Measurements from ENCODE around the gene KIAA0232.

The KIAA0232 gene

DNA sequence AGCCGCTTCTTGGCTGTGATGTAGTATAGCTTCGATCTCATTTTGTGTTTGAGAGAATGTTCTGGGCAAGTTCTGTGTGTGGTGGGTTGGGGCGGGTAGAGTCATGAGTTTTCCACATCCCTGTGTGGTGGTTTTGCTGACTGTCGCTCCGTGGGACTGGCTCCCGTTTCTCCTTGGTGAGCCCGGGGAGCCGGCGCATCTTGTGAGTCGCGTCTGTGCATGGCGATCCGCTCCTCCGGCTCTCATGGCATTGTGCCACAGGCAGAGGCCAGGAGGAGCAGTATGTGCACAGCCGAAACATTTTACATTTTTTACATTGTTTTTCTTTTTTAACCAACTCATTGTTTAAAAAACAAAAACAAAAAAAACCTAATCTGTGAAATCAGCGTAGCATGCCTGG is 99.4 kb downstream of the KIAA0232 start:
- no peaks in the 10 kb centered on the region for H3K9me3 ChIP-seq
- H3K4me1 ChIP-seq: peaks cover 0 to 16% (median 15%) of the 10 kb centered on the region in 4 donors
- no peaks in the 10 kb centered on the region for H3K27me3 ChIP-seq
- H3K27ac ChIP-seq: no peak overlapping the region
- intact Hi-C loops (cut with DNase I; ENCODE audit: low total_unique reads): no loop called here
- H3K4me3 ChIP-seq: no peak overlapping the region
- TF ChIP-seq, protein P1, sequence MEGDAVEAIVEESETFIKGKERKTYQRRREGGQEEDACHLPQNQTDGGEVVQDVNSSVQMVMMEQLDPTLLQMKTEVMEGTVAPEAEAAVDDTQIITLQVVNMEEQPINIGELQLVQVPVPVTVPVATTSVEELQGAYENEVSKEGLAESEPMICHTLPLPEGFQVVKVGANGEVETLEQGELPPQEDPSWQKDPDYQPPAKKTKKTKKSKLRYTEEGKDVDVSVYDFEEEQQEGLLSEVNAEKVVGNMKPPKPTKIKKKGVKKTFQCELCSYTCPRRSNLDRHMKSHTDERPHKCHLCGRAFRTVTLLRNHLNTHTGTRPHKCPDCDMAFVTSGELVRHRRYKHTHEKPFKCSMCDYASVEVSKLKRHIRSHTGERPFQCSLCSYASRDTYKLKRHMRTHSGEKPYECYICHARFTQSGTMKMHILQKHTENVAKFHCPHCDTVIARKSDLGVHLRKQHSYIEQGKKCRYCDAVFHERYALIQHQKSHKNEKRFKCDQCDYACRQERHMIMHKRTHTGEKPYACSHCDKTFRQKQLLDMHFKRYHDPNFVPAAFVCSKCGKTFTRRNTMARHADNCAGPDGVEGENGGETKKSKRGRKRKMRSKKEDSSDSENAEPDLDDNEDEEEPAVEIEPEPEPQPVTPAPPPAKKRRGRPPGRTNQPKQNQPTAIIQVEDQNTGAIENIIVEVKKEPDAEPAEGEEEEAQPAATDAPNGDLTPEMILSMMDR (IDR thresholded peaks at IDR 0.05): no peak
- DNase-seq: no peak
- peaks cover 51 to 65% (median 62%) of the 10 kb centered on the region in 3 donors for H3K36me3 ChIP-seq

- Histone ChIP-seq H3K27ac (no peak overlapping the region), H3K9me3 (no peaks in the 10 kb centered on the region), H3K36me3 (peaks cover 27 to 40% (median 37%) of the 10 kb centered on the region in 3 donors), H3K4me3 (no peak overlapping the region), H3K27me3 (no peaks in the 10 kb centered on the region), H3K4me1 (peaks cover 0 to 23% (median 16%) of the 10 kb centered on the region in 4 donors)
- no peak for DNase-seq
- intact Hi-C loops (cut with DNase I; ENCODE audit: low total_unique reads): no loop called here
- TF ChIP-seq, protein P1 (IDR thresholded peaks at IDR 0.05): no peak
These were observed 101.9 kb downstream of the KIAA0232 start for GRCh38 chr4:6884341-6884870.

GRCh38 chr4:6885953-6886557 is 103.5 kb downstream of the KIAA0232 start:
- no peak overlapping the region for H3K4me3 ChIP-seq
- H3K27ac ChIP-seq: peak overlapping the region; percentile 64 to 69
- intact Hi-C loops (cut with DNase I; ENCODE audit: low total_unique reads): no loop called here
- DNase-seq: peak; percentile 67 to 81
- TF ChIP-seq, protein P1 (IDR thresholded peaks at IDR 0.05): peak in 1 of 2 experiments; percentile 15
- H3K4me1 ChIP-seq: peaks cover 0 to 23% (median 16%) of the 10 kb centered on the region in 4 donors
- H3K36me3 ChIP-seq: peaks cover 18 to 27% (median 26%) of the 10 kb centered on the region in 3 donors
- H3K9me3 ChIP-seq: no peaks in the 10 kb centered on the region
- no peaks in the 10 kb centered on the region for H3K27me3 ChIP-seq

GRCh38 chr4:6886886-6887285 is 104.4 kb downstream of the KIAA0232 start:
- Histone ChIP-seq H3K9me3 (no peaks in the 10 kb centered on the region), H3K27me3 (no peaks in the 10 kb centered on the region), H3K4me1 (peaks cover 0 to 23% (median 16%) of the 10 kb centered on the region in 4 donors), H3K4me3 (no peak overlapping the region), H3K36me3 (peaks cover 10 to 19% (median 17%) of the 10 kb centered on the region in 3 donors), H3K27ac (peak overlapping the region; percentile 64 to 69)
- TF ChIP-seq, protein P1 (IDR thresholded peaks at IDR 0.05): no peak
- DNase-seq: no peak
- intact Hi-C loops (cut with DNase I; ENCODE audit: low total_unique reads): no loop called here

DNA sequence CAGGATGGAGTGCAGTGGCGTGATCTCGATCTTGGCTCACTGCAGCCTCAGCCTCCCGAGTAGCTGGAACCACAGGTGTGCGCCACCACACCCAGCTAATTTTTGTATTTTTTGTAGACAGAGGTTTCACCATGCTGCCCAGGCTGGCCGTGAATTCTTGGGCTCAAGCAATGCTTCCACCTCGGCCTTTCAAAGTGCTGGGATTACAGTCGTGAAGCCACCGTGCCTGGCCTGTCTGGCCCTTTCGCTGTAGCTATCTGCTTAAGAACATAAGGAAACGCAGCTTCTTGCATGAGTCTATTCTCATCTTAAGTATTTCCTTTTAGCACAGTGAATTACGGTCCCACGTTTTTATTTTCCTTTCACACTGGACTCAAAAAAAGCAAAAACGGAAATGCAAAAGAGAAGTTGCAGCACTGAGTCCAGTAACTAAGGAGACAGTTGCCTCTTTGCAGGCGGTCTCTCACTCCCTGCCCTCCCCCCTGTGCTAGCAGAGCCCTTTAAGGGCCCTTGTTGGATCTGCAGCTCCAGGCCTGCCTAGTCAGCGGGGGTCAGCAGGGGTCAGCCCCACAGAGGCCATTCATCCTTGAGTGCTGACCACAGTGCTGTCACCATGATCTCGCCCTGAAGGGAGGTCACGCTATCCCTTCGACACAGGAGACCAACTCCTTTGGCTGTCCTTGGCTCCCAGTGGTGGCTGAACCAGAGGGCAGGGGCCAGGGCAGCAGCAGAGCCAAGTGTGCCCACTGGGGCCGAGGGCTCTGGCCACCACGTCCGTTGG is 105.3 kb downstream of the KIAA0232 start:
- no peak overlapping the region for H3K27ac ChIP-seq
- TF ChIP-seq, protein P1 (IDR thresholded peaks at IDR 0.05): no peak
- H3K36me3 ChIP-seq: peaks cover under 1 to 10% (median 10%) of the 10 kb centered on the region in 3 donors
- peak in 1 of 2 donors; percentile 64 for DNase-seq
- intact Hi-C loops (cut with DNase I; ENCODE audit: low total_unique reads): no loop called here
- peaks cover 0 to 24% (median 19%) of the 10 kb centered on the region in 4 donors for H3K4me1 ChIP-seq
- no peaks in the 10 kb centered on the region for H3K27me3 ChIP-seq
- no peak overlapping the region for H3K4me3 ChIP-seq
- H3K9me3 ChIP-seq: no peaks in the 10 kb centered on the region

Measured in tibial artery (tissue), 4 donors.